HG03064 (cell line): ENCODE results near the gene DMC1.
"Not testable (repeated sequence)": the region's sequence is repeated elsewhere in the genome, so short reads cannot be mapped to it uniquely, and the experiment has no call there.

Experiments
- ATAC-seq: cut with Tn5 transposase; IDR thresholded peaks from one replicate; pipeline ENCODE4 v1.9.1; 2021; ENCODE audit warnings: low read depth; ENCODE audit not compliant: unreplicated experiment

The DMC1 gene

GRCh38 chr22:38569972-38570778, at the start of gene DMC1:
Gene DMC1 (minus strand): TSS chr22:38570183. CDS start chr22:38568256, 1,927 bp downstream.
- no peak for ATAC-seq

DNA sequence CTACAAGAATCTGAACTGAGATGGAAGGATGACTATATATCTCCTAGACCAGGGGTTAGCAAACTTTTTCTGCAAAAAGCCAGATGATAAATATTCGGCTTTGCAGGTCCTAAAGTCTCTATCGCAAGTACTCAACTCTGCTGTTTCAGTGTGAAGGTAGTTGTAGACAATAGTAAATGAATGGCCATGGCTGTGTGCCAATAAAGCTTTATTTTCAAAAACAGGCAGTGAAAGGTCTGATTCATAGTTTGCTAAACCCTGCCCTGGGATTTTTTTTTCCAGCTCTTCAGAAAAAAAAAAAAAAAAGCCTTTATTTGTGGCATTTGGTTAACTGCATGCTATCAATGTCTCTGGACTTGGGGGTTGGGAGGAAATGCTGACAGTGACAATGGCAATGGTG, 48.7 kb upstream of the DMC1 start:
- ATAC-seq = no peak

DNA sequence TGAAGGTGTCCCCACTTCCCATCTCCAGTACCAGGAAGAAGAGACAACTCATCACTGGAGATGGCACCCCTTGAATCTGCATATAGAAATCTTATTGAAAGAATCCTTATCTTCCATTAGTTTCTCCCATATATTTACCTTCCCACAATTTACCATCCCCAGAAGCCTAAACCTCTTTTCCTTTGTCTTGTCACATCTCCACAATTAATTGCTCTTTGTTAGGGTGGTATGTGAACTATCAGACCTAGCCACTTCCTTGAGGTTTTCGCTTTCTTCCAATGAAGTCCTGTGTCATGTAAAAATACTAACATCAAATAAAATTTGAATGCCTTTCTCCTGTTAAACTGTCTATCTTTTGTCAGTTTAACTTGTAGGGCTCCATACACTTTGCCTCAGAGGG, 48.3 kb upstream of the DMC1 start:
- ATAC-seq = no peak

DNA sequence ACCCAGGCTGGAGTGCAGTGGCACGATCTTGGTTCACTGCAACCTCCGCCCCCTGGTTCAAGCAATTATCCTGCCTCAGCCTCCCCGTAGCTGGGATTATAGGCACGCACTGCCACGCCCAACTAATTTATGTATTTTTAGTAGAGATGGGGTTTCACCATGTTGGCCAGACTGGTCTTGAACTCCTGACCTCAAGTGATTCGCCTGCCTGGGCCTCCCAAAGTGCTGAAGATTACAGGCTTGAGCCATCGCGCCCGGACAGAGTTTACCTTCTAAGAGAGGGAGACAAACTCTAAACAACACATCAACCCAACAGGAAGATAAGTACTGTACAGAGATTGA, 45.1 kb upstream of the DMC1 start:
- not testable (repeated sequence) for ATAC-seq

DNA sequence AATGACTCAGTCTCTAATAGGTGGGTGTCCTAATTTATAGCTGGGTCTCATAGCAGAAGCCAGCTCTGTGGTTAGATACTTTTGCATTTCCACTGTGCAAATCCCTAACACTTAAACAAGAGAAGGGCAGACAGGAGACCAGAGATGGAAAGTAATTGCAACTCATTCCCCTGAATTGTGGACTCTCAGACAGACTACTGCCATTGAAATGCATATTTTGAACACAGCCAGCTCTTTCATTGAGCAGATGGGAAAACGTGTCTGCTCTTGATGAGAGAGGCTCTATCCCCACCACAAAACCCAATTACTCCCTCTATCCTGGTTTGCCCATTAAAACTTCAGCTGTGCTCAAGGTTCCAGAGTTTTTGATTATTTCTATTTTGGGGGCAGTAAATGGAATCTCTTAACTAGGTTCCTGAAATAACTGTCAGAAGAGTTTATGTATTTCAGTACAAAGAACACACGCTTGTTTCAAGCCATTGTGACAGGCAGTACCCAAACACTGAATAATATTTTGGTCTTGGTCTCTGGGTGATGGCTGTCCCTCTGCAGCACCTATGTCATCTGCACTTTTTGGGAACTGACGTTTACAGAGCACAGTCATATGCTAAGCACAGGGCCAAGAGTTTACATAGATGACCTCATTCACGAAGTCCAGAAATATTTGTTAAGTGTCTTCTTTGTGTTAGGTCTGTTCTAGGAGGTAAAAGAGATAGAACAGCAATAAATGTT, 44.5 kb upstream of the DMC1 start:
- no peak for ATAC-seq

GRCh38 chr22:38613588-38613987, 43.6 kb upstream of the DMC1 start:
- no peak for ATAC-seq

DNA sequence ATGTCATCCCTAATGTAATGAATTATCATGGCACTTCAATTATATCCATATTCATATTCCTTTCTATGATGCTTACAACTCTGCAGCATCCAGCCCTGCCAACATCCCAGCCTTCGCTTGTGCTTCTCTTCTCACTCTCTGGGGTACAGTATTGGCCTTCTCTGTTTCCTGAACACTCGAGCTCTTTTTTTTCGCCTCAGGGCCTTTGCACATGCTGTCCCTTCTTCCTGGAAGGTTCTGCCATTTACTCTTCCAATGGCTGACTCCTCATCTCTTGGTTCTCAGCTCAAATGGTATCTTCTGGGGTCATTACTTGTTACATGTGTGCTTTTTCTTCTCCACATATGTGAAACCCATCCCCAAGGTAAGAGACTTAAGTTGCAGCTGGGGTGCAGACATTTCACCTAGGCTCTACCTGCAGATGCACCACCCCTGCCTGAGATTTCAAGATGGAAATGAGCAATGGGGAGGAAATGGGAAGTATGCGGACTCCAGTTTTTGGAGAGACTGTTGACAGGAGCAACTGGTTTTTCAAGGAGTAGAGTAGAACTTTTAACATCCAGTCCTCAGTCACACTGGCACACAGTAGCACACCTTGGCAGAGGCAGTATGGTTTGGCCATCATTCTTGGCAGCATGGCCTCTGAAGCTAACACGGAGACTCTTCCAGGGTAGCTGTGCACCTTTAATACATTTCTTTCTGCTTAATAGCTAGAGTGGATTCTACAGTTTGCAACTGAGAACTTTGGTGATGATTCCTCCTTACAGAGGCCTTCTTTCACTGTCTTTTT, 42.4 kb upstream of the DMC1 start:
- no peak for ATAC-seq

DNA sequence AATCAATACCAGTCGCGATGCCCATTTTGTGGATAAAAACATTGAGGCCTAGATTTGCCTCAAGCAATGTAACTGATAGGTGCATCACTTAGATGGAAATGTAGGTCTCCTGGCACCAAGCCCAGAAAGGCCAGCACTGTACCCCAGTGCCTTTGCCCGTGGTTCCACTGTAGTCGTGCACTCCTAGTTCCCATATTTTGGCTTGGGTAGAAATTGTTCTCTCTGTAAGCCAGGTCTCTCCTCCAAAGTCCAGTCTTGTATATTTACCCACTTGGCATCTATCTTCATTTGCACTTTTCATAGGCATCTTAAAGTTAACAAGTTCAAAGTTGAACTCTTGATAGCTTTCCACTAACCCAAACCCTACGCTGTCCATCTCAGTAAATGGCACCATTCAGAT, 41.6 kb upstream of the DMC1 start:
- ATAC-seq = no peak

GRCh38 chr22:38610234-38610633, 40.3 kb upstream of the DMC1 start:
- ATAC-seq = no peak

DNA sequence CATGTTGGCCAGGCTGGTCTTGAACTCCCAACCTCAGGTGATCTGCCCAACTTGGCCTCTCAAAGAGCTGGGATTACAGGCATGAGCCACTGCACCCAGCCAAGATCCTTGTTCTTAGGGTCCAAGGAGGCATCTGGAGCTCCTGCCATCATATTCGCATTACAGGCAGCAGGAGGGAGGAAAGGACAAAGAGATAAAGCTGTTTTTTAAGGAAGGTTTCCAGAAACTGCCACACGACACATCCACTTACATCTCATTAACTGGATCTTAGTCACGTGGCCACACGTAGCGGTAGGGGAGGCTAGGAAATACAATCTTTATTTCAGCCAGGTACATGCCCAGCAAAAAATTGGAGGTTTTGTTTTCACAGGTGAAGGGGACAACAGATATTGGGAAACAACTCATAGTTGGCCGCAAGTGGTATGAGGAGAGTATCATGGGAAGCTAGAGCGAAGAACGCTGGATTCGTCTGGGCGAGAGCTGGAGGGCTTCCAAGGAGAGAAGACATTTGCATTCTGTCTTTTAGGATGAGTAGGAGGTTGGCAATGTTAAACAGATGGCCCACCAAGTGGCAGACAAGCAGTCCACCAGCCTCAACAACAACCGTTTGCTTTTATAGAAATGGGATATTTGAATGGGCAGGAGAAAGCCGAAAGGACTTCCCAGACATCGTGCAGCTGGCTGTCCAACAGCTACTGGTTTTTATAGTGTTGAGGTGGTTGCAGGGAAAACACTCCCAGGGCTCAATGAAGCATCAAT, 39.2 kb upstream of the DMC1 start:
- no peak for ATAC-seq

DNA sequence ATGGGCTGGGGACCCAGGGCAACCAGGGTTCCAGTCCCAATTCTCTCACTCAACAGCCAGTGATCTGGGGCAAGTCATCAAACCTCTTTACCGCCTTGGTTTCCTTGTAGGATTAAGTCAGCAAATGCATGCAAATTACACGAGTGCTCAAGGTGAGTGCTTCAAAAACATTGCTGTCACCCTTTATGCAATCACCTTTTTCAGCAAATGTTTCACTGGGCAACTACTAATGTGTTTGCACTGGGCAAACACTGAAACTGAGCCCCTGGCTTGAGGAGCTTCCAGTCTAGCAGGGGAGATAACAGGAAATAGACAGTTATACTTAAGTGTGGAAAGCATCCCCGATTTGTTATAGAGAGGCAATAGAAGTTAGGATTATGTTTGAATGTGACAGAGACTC, 37.7 kb upstream of the DMC1 start:
- ATAC-seq = no peak

GRCh38 chr22:38602166-38602565, 32.2 kb upstream of the DMC1 start:
- ATAC-seq = no peak

GRCh38 chr22:38601221-38601764, 31.3 kb upstream of the DMC1 start:
- ATAC-seq = no peak

DNA sequence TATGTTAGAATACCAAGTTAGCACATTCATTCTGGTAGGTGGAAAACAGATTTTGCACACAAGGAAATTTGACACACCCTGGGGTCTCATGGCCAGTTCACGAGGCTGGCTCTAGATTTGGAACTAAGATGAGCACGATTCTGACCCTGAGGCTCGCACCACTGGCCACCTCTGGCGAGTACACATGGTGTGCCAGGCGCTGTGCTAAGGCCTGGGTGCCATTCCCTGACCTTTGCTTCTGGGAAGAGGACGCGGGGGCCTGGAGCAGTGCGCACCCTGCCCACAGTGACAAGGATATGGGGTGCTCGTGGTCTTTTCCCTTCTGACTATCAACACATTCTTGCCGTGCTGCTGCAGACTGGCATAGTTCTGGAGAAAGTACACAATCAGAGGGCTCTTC, 29.5 kb upstream of the DMC1 start:
- ATAC-seq = no peak

DNA sequence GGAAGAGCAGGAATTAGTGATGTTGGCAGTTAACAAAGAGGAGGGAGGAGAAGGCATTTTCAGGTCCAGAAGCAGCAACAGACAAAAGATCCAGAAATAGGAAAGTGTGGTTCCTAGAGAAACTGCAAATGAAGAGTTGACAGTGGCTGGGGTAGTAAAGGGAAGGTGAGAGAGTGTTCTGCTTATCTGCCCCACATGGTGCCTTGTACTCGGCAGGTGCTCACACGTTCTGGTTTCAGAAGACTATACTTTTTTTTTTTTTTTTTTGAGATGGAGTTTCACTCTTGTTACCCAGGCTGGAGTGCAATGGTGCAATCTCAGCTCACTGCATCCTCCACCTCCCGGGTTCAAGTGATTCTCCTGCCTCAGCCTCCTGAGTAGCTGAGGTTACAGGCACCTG, 12.9 kb upstream of the DMC1 start:
- not testable (repeated sequence) for ATAC-seq

- ATAC-seq = no peak
These were observed 8.5 kb upstream of the DMC1 start for GRCh38 chr22:38578505-38578904.

DNA sequence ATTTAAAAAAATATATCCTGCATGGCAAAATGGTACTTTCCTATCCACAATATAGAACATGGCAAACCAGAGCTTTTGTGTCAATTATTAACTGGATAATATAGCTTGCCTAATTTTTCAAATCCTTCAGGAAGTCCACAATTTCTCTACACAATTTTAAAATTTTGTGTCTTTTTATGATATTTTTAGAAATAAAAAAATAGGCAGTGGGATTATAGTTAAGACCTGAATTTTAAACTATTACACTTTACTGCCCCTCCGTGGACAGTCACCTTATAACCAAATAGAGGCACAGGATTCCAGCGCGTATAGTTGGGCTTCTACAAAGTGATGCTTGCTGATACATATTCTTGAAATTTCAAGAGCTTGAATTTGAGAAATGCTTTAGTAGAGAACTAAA, 2.1 kb upstream of the DMC1 start:
- ATAC-seq = no peak

DNA sequence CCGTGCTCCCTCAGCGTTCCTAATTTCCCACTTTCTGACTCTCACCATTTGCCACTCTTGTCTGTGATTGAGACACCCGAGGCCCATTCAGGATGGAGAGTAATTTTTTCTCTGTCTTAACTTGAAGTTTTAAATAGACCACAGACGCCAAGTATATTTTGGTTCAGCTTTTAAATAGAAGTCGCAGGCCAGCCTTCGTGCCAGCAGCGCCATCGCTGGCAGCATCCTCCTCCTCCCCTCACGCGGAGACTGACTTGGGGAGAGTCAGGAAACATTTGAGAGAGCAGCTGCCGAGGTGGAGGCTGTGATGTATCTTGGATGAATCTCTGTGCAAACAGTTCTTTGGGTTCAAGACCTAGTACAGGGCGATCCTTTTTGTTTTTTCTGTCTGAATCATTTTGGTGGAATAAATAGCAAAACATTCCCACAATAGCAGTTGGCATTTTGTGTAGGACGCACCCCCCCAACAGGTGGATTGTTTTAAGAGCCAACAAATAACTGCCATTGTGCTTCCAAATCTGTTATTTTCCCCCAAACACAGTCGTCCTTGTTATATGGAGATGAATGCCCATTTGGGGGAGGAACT, 889 bp upstream of the DMC1 start:
- ATAC-seq = no peak

GRCh38 chr22:38569181-38569971, 607 bp downstream of the DMC1 start:
- ATAC-seq = no peak
